ENCODE measurements around the gene NDUFS1. TPM values are rescaled to one million over a fixed set of nuclear protein-coding genes. Genes with fewer than 3 reads are reported as not detected.

Gene NDUFS1
- total and polyA plus RNA-seq, 2 of the 8 experiments (the other 6 are each of a cell fraction or from before 2014, with no cell fraction given), result 42.1 to 97.0 TPM

GRCh38 chr2:206127656-206128055, 31.6 kb downstream of the NDUFS1 start:
- Histone ChIP-seq H2BK5ac (ENCODE audit: low read depth, low read length) (no peak overlapping the region), H3K79me2 (ENCODE audit: control insufficient read depth in 1 of 2, insufficient read depth in 2 of 2, low read length in 2 of 2) (no peaks in the 10 kb centered on the region), H2BK15ac (ENCODE audit: low read length) (no peak overlapping the region), H2BK120ac (replicated peaks; ENCODE audit: low read depth, low read length) (no peak overlapping the region), H3K4me1 (replicated peaks in 1 of 4; ENCODE audit: control insufficient read depth in 3 of 4, insufficient read depth in 4 of 4, low read length in 3 of 4) (no peaks in the 10 kb centered on the region), H2AFZ (ENCODE audit: low read length) (no peak overlapping the region), H2BK20ac (ENCODE audit: low read length) (no peak overlapping the region), H3K56ac (replicated peaks; ENCODE audit: insufficient read length, low read depth, low read length) (no peak overlapping the region), H4K8ac (ENCODE audit: extremely low read depth, insufficient read depth, low read length) (no peak overlapping the region), H3K79me1 (ENCODE audit: low read depth, low read length) (no peaks in the 10 kb centered on the region), H3K23ac (ENCODE audit: insufficient read length) (no peak overlapping the region), H3K18ac (ENCODE audit: extremely low read depth, low read length) (no peak overlapping the region), H3K36me3 (ENCODE audit: control insufficient read depth in 2 of 4, insufficient read depth in 4 of 4, low read length in 3 of 4) (peaks cover 9 to 88% (median 48%) of the 10 kb centered on the region in 4 experiments), H3K4me3 (ENCODE audit: extremely low read depth in 1 of 4, insufficient read depth in 2 of 4, low read depth in 3 of 4, low read length in 4 of 4) (no peak overlapping the region), H2BK12ac (ENCODE audit: low read depth, low read length) (no peak overlapping the region), H3K23me2 (ENCODE audit: low read depth, low read length) (no peaks in the 10 kb centered on the region), H4K20me1 (replicated peaks in 1 of 2; ENCODE audit: control insufficient read depth in 1 of 2, insufficient read depth in 2 of 2, low read length in 2 of 2) (no peaks in the 10 kb centered on the region), H3K4ac (replicated peaks; ENCODE audit: insufficient read length, low read depth, low read length) (no peak overlapping the region), H3K27ac (ENCODE audit: low read depth, low read length) (no peak overlapping the region), H4K91ac (replicated peaks; ENCODE audit: insufficient read length, low read length) (no peak overlapping the region), H3K14ac (ENCODE audit: insufficient read length) (no peak overlapping the region), H3K4me2 (ENCODE audit: insufficient read depth in 1 of 2, low read depth in 2 of 2, low read length in 2 of 2) (no peak overlapping the region), H3K27me3 (replicated peaks in 1 of 4; ENCODE audit: control insufficient read depth in 3 of 4, extremely low read depth in 1 of 4, insufficient read depth in 3 of 4, low read length in 3 of 4) (no peaks in the 10 kb centered on the region), H3K9ac (replicated peaks in 1 of 4; ENCODE audit: extremely low read depth in 1 of 4, low read depth in 3 of 4, low read length in 3 of 4) (no peak overlapping the region), H2AK5ac (ENCODE audit: low read depth, low read length) (no peak overlapping the region), H4K5ac (ENCODE audit: insufficient read length, low read depth, low read length) (no peak overlapping the region), H3K9me3 (ENCODE audit: insufficient read depth in 2 of 2, low read depth in 1 of 2, low read length in 1 of 2) (no peaks in the 10 kb centered on the region)
- ChIA-PET CTCF (ENCODE audit: partially characterized antibody) (interaction anchor here (1.0 to 1.8 kb wide), 4 partner anchors 11 to 108 kb away, joined by 4 to 7 read pairs (median 4); no protein-coding TSS in a partner anchor), POLR2A (ENCODE audit: partially characterized antibody) (interaction anchor here (1.2 to 1.3 kb wide), 2 partner anchors 32 to 93 kb away, joined by 3 to 7 read pairs; partner anchors contain the start of genes EEF1B2 and NDUFS1)
- no peak for DNase-seq (ENCODE audit: low read depth in 1 of 2, low spot score in 2 of 2)
- TF ChIP-seq PHF8 (conservative IDR thresholded peaks at IDR 0.05; ENCODE audit: low read depth, low read length) (no peak), RAD21 (IDR thresholded peaks at IDR 0.05 in 1 of 2, conservative IDR thresholded peaks at IDR 0.05 in 1 of 2; ENCODE audit: low read depth in 2 of 2, low read length in 2 of 2) (peak; percentile 32 to 41), CTCF (IDR thresholded peaks at IDR 0.05; ENCODE audit: control extremely low read depth in 1 of 3, insufficient read depth in 1 of 3, low read depth in 1 of 3, low read length in 3 of 3) (peak in 1 of 3 experiments; percentile 11; a peak in 1 of 4 replicates)
- FAIRE-seq, result no peak

Measured in H1 (cell line).